ENCODE results near the gene HNRNPUL2. TPM values are rescaled to one million over a fixed set of nuclear protein-coding genes. Genes with fewer than 3 reads are reported as not detected.

Gene HNRNPUL2
- total and polyA plus RNA-seq, 10 donors: 26.4 to 62.8 (median 46.0) TPM

GRCh38 chr11:62665599-62666258 is 61.5 kb downstream of the HNRNPUL2 start:
- no peaks in the 10 kb centered on the region for H3K9me3 ChIP-seq
- TF ChIP-seq POLR2A (IDR thresholded peaks at IDR 0.05): no peak
- no peak for TF ChIP-seq POLR2AphosphoS5 (IDR thresholded peaks at IDR 0.05)
- TF ChIP-seq CTCF (IDR thresholded peaks at IDR 0.05 in 8 of 11, conservative IDR thresholded peaks at IDR 0.05 in 3 of 11): no peak
- peaks cover 0 to 45% (median 19%) of the 10 kb centered on the region in 6 donors for H3K36me3 ChIP-seq
- peak overlapping the region; percentile 73 to 91 (median 82) for H3K4me3 ChIP-seq
- H3K27me3 ChIP-seq (replicated peaks in 1 of 7): no peaks in the 10 kb centered on the region
- intact Hi-C loops (cut with DNase I; ENCODE audit: low total_unique reads): no loop called here
- peak; percentile 90 for DNase-seq
- peak overlapping the region; percentile 87 to 96 (median 94) for H3K27ac ChIP-seq
- H3K4me1 ChIP-seq: peaks cover 25 to 78% (median 60%) of the 10 kb centered on the region in 6 donors
- 2 to 8% (median 5%) methylated on average over 29 to 39 of the region's 39 CpGs for WGBS, 5 donors

- peak within 1 kb of the TSS; percentile 73 to 91 (median 82) for H3K4me3 ChIP-seq
- no peaks in the 10 kb centered on the region for H3K27me3 ChIP-seq (replicated peaks in 1 of 7)
- no peaks in the 10 kb centered on the region for H3K9me3 ChIP-seq
- WGBS, 5 donors: 0 to 1% (median 0%) methylated on average over 29 to 47 of the region's 47 CpGs
- intact Hi-C loops (cut with DNase I; ENCODE audit: low total_unique reads): no loop called here
- peak; percentile 98 for DNase-seq
- H3K4me1 ChIP-seq: peaks cover 25 to 72% (median 54%) of the 10 kb centered on the region in 6 donors
- TF ChIP-seq POLR2A (IDR thresholded peaks at IDR 0.05) (peak; percentile 70 to 95 (median 94)), CTCF (IDR thresholded peaks at IDR 0.05 in 8 of 11, conservative IDR thresholded peaks at IDR 0.05 in 3 of 11) (peak in 3 of 11 experiments; percentile 4 to 25 (median 9)), POLR2AphosphoS5 (IDR thresholded peaks at IDR 0.05) (peak; percentile 99 to 100 (median 100))
- peaks cover 0 to 47% (median 19%) of the 10 kb centered on the region in 6 donors for H3K36me3 ChIP-seq
- H3K27ac ChIP-seq: peak within 1 kb of the TSS; percentile 87 to 96 (median 94)
Measured at GRCh38 chr11:62665075-62665598, 62.1 kb downstream of the HNRNPUL2 start, which contains the start of the genes C11orf98 and CSKMT. Gene C11orf98 (minus strand): TSS chr11:62665210. CDS start chr11:62665169, 41 bp downstream. Gene CSKMT (plus strand): TSS chr11:62665312. CDS start chr11:62665880, 568 bp downstream.

- 2 to 5% (median 2%) methylated on average over 18 to 36 of the region's 36 CpGs for WGBS, 5 donors
- H3K4me1 ChIP-seq: peaks cover 25 to 66% (median 48%) of the 10 kb centered on the region in 6 donors
- no peaks in the 10 kb centered on the region for H3K9me3 ChIP-seq
- H3K4me3 ChIP-seq: peak overlapping the region; percentile 73 to 91 (median 82)
- peaks cover 0 to 47% (median 19%) of the 10 kb centered on the region in 6 donors for H3K36me3 ChIP-seq
- no peak for DNase-seq
- intact Hi-C loops (cut with DNase I; ENCODE audit: low total_unique reads): no loop called here
- no peak for TF ChIP-seq POLR2A (IDR thresholded peaks at IDR 0.05)
- no peak for TF ChIP-seq POLR2AphosphoS5 (IDR thresholded peaks at IDR 0.05)
- TF ChIP-seq CTCF (IDR thresholded peaks at IDR 0.05 in 8 of 11, conservative IDR thresholded peaks at IDR 0.05 in 3 of 11): no peak
- H3K27ac ChIP-seq: peak overlapping the region; percentile 87 to 96 (median 94)
- H3K27me3 ChIP-seq (replicated peaks in 1 of 7): no peaks in the 10 kb centered on the region
Measured at GRCh38 chr11:62664405-62665074, 62.7 kb downstream of the HNRNPUL2 start.

Small RNAs within 50 kb of the gene (small RNA-seq; reads per million reads assigned to genes)
- 0 reads per million in 4 donors for gene SNORA57

Other genes starting within 250 kb of the HNRNPUL2 start
- gene AHNAK, start 180.7 kb downstream of the HNRNPUL2 start, total RNA-seq: 100 to 1,000 TPM; 168 to 370 (median 289) TPM
- 10 to 100 TPM; 11.8 to 24.0 (median 12.0) TPM for gene AHNAK, start 180.7 kb downstream of the HNRNPUL2 start, polyA plus RNA-seq
- 1,000 to 10,000 TPM in 6 of 7 donors, 100 to 1,000 TPM in 1; 989 to 1,475 (median 1,270) TPM for gene EEF1G, start 153.6 kb downstream of the HNRNPUL2 start, total RNA-seq
- 1,000 to 10,000 TPM; 2,364 to 2,501 (median 2,474) TPM for gene EEF1G, start 153.6 kb downstream of the HNRNPUL2 start, polyA plus RNA-seq
- 10 to 100 TPM; 14.4 to 30.9 (median 20.1) TPM for gene TUT1, start 135.9 kb downstream of the HNRNPUL2 start, total RNA-seq
- gene TUT1, start 135.9 kb downstream of the HNRNPUL2 start, polyA plus RNA-seq: 10 to 100 TPM; 14.5 to 24.1 (median 16.1) TPM
- 100 to 1,000 TPM; 102 to 154 (median 114) TPM for gene MTA2, start 125.6 kb downstream of the HNRNPUL2 start, total RNA-seq
- gene MTA2, start 125.6 kb downstream of the HNRNPUL2 start, polyA plus RNA-seq: 10 to 100 TPM; 55.3 to 94.6 (median 58.5) TPM
- gene EML3, start 114.7 kb downstream of the HNRNPUL2 start, total RNA-seq: 100 to 1,000 TPM in 5 of 7 donors, 10 to 100 TPM in 2; 46.7 to 159 (median 116) TPM
- gene EML3, start 114.7 kb downstream of the HNRNPUL2 start, polyA plus RNA-seq: 100 to 1,000 TPM in 1 of 3 donors, 10 to 100 TPM in 2; 51.0 to 116 (median 78.6) TPM
- 1 to 10 TPM; 4.3 to 8.8 (median 5.6) TPM for gene ROM1, start 114.2 kb downstream of the HNRNPUL2 start, total RNA-seq
- gene ROM1, start 114.2 kb downstream of the HNRNPUL2 start, polyA plus RNA-seq: 10 to 100 TPM in 1 of 3 donors, 1 to 10 TPM in 2; 4.2 to 15.0 (median 6.1) TPM
- gene B3GAT3, start 105.5 kb downstream of the HNRNPUL2 start, total RNA-seq: 10 to 100 TPM; 25.2 to 43.7 (median 37.1) TPM
- gene B3GAT3, start 105.5 kb downstream of the HNRNPUL2 start, polyA plus RNA-seq: 10 to 100 TPM; 41.9 to 65.7 (median 63.1) TPM
- gene GANAB, start 80.8 kb downstream of the HNRNPUL2 start, total RNA-seq: 100 to 1,000 TPM; 122 to 245 (median 198) TPM
- 10 to 100 TPM; 49.0 to 72.4 (median 53.6) TPM for gene GANAB, start 80.8 kb downstream of the HNRNPUL2 start, polyA plus RNA-seq
- gene INTS5, start 74.2 kb downstream of the HNRNPUL2 start, total RNA-seq: 10 to 100 TPM; 16.9 to 34.5 (median 24.8) TPM
- gene INTS5, start 74.2 kb downstream of the HNRNPUL2 start, polyA plus RNA-seq: 10 to 100 TPM in 1 of 3 donors, 1 to 10 TPM in 2; 4.4 to 13.7 (median 7.0) TPM
- 10 to 100 TPM; 30.9 to 43.7 (median 42.5) TPM for gene C11orf98, start 62.2 kb downstream of the HNRNPUL2 start, total RNA-seq
- gene C11orf98, start 62.2 kb downstream of the HNRNPUL2 start, polyA plus RNA-seq: 100 to 1,000 TPM; 144 to 164 (median 152) TPM
- 10 to 100 TPM in 6 of 7 donors, 1 to 10 TPM in 1; 3.0 to 19.4 (median 13.2) TPM for gene CSKMT, start 62.1 kb downstream of the HNRNPUL2 start, total RNA-seq
- 10 to 100 TPM; 32.6 to 59.4 (median 40.3) TPM for gene CSKMT, start 62.1 kb downstream of the HNRNPUL2 start, polyA plus RNA-seq
- 1 to 10 TPM; 4.9 to 6.5 (median 5.9) TPM for gene UQCC3, start 55.8 kb downstream of the HNRNPUL2 start, total RNA-seq
- 10 to 100 TPM; 20.2 to 23.7 (median 23.3) TPM for gene UQCC3, start 55.8 kb downstream of the HNRNPUL2 start, polyA plus RNA-seq
- 10 to 100 TPM in 6 of 7 donors, 1 to 10 TPM in 1; 10.0 to 20.2 (median 12.8) TPM for gene LBHD1, start 55.2 kb downstream of the HNRNPUL2 start, total RNA-seq
- 10 to 100 TPM in 2 of 3 donors, 1 to 10 TPM in 1; 7.3 to 21.2 (median 15.1) TPM for gene LBHD1, start 55.2 kb downstream of the HNRNPUL2 start, polyA plus RNA-seq
- 100 to 1,000 TPM in 6 of 7 donors, 10 to 100 TPM in 1; 93.8 to 158 (median 128) TPM for gene UBXN1, start 48.4 kb downstream of the HNRNPUL2 start, total RNA-seq
- gene UBXN1, start 48.4 kb downstream of the HNRNPUL2 start, polyA plus RNA-seq: 100 to 1,000 TPM; 198 to 209 (median 203) TPM
- not detected for gene LRRN4CL, start 37.9 kb downstream of the HNRNPUL2 start, total RNA-seq
- gene LRRN4CL, start 37.9 kb downstream of the HNRNPUL2 start, polyA plus RNA-seq: under 1 TPM; 0.04 to 0.48 (median 0.17) TPM
- gene BSCL2, start 20.0 kb downstream of the HNRNPUL2 start, total RNA-seq: 10 to 100 TPM; 25.6 to 66.0 (median 34.4) TPM
- 10 to 100 TPM; 47.7 to 62.6 (median 47.8) TPM for gene BSCL2, start 20.0 kb downstream of the HNRNPUL2 start, polyA plus RNA-seq
- gene GNG3, start 19.8 kb downstream of the HNRNPUL2 start, total RNA-seq: not detected
- gene GNG3, start 19.8 kb downstream of the HNRNPUL2 start, polyA plus RNA-seq: under 1 TPM in 2 of 3 donors, not detected in 1; 0.12 to 0.13 TPM
- gene TTC9C, start 1.0 kb upstream of the HNRNPUL2 start, total RNA-seq: 10 to 100 TPM; 25.4 to 47.1 (median 30.5) TPM
- 10 to 100 TPM; 27.8 to 35.6 (median 33.4) TPM for gene TTC9C, start 1.0 kb upstream of the HNRNPUL2 start, polyA plus RNA-seq
- gene ZBTB3, start 26.7 kb upstream of the HNRNPUL2 start, total RNA-seq: 10 to 100 TPM in 5 of 7 donors, 1 to 10 TPM in 2; 6.6 to 14.5 (median 11.1) TPM
- gene ZBTB3, start 26.7 kb upstream of the HNRNPUL2 start, polyA plus RNA-seq: 1 to 10 TPM; 3.2 to 4.9 (median 3.9) TPM
- 10 to 100 TPM; 52.1 to 74.0 (median 60.2) TPM for gene POLR2G, start 34.1 kb upstream of the HNRNPUL2 start, total RNA-seq
- gene POLR2G, start 34.1 kb upstream of the HNRNPUL2 start, polyA plus RNA-seq: 100 to 1,000 TPM; 129 to 153 (median 135) TPM
- gene TAF6L, start 43.9 kb upstream of the HNRNPUL2 start, total RNA-seq: 10 to 100 TPM; 16.6 to 28.8 (median 23.7) TPM
- 10 to 100 TPM; 11.9 to 37.5 (median 21.1) TPM for gene TAF6L, start 43.9 kb upstream of the HNRNPUL2 start, polyA plus RNA-seq
- gene TMEM179B, start 59.9 kb upstream of the HNRNPUL2 start, total RNA-seq: 10 to 100 TPM; 39.0 to 80.8 (median 48.3) TPM
- gene TMEM179B, start 59.9 kb upstream of the HNRNPUL2 start, polyA plus RNA-seq: 10 to 100 TPM; 46.1 to 57.1 (median 54.6) TPM
- 10 to 100 TPM; 11.2 to 27.8 (median 13.6) TPM for gene TMEM223, start 64.5 kb upstream of the HNRNPUL2 start, total RNA-seq
- gene TMEM223, start 64.5 kb upstream of the HNRNPUL2 start, polyA plus RNA-seq: 10 to 100 TPM; 19.0 to 32.8 (median 25.0) TPM
- 100 to 1,000 TPM in 4 of 7 donors, 10 to 100 TPM in 3; 87.7 to 125 (median 118) TPM for gene NXF1, start 78.0 kb upstream of the HNRNPUL2 start, total RNA-seq
- 100 to 1,000 TPM in 2 of 3 donors, 10 to 100 TPM in 1; 83.1 to 271 (median 194) TPM for gene NXF1, start 78.0 kb upstream of the HNRNPUL2 start, polyA plus RNA-seq
- 10 to 100 TPM; 40.5 to 50.7 (median 43.7) TPM for gene STX5, start 104.6 kb upstream of the HNRNPUL2 start, total RNA-seq
- 10 to 100 TPM; 20.9 to 27.0 (median 23.5) TPM for gene STX5, start 104.6 kb upstream of the HNRNPUL2 start, polyA plus RNA-seq
- gene TEX54, start 105.4 kb upstream of the HNRNPUL2 start, total RNA-seq: not detected
- not detected for gene TEX54, start 105.4 kb upstream of the HNRNPUL2 start, polyA plus RNA-seq
- gene WDR74, start 112.1 kb upstream of the HNRNPUL2 start, total RNA-seq: 10 to 100 TPM; 29.0 to 62.2 (median 46.4) TPM
- gene WDR74, start 112.1 kb upstream of the HNRNPUL2 start, polyA plus RNA-seq: 10 to 100 TPM; 56.0 to 66.2 (median 60.1) TPM
- 100 to 1,000 TPM; 102 to 138 (median 114) TPM for gene SLC3A2, start 153.4 kb upstream of the HNRNPUL2 start, total RNA-seq
- 10 to 100 TPM; 48.7 to 58.4 (median 52.8) TPM for gene SLC3A2, start 153.4 kb upstream of the HNRNPUL2 start, polyA plus RNA-seq
- not detected for gene CHRM1, start 193.9 kb upstream of the HNRNPUL2 start, total RNA-seq
- gene CHRM1, start 193.9 kb upstream of the HNRNPUL2 start, polyA plus RNA-seq: not detected

Measured in spleen (tissue), 11 donors.